Umbilical cord (tissue), 2 donors: ENCODE data around the gene NFKB2. TPM values are rescaled to one million over a fixed set of nuclear protein-coding genes. Genes with fewer than 3 reads are reported as not detected.

ENCODE experiments used
- DNase-seq: peaks from one replicate; pipeline ENCODE4 v3.0.0-alpha.2; 2015; ENCODE audit warnings: low spot score
- total RNA-seq: library from RNA; depleted of rRNA; stranded (reverse); fragments of >200 nt; gene quantifications from one replicate; pipeline ENCODE4 v1.2.3, GENCODE V29; 2014; ENCODE audit warnings: low replicate concordance; ENCODE audit not compliant: insufficient read depth

The NFKB2 gene
- total RNA-seq, 1 donor from 2014 or later: 13.5 TPM

DNA sequence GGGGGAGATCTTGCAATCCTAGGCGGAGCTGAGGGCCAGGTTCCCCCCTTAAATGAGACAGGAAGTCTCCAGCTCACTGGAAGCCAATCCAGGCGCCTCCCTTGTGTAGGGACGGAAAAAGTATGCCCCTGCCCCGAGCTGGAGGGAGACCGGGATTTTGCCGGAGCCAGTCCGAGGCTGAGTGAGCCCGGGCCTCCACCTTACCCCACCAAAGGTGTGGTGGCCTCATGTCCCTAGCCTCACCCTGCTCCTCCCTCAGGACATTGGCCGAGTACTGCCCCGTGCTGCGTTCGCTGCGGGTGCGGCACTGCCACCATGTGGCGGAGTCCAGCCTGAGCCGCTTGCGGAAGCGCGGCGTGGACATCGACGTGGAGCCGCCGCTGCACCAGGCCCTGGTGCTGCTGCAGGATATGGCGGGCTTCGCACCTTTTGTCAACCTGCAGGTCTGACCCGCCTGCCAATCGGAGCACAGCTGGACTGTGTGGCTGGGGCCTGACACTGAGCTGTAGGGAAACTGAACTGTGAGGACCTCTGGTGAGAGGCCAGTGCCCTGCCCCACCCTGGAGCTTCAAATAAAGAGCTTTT is 27.1 kb downstream of the NFKB2 start:
- DNase-seq: peak; percentile 63

DNA sequence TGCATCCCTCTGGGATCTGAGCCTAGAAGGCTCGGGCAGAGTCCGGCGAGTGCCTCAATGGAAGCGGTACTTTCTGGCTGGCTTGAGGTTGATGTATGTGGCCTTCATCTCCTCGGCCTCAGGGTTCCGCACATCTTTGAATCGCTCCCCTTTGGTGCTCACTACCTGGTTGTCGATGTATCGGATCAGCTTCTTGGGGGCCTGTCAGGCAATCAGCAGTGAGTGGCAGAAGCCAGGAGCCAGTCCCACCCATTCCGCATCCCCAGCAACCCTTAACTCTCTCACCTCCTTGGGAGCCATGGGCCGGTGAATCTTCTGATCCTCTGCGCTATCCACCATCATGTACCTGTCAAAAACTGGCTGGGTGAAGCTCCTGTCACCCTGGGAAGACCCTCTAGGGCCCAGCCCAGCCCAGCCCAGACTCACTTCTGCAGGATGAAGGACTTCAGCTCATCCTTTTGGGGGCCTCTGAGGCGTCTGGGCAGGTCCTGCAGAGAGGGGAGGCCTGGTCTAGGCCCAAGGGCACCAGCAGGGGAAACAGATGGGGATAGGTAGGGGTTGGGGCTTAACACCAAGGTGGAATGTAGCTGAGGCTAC is 28.0 kb downstream of the NFKB2 start:
- DNase-seq: no peak

DNA sequence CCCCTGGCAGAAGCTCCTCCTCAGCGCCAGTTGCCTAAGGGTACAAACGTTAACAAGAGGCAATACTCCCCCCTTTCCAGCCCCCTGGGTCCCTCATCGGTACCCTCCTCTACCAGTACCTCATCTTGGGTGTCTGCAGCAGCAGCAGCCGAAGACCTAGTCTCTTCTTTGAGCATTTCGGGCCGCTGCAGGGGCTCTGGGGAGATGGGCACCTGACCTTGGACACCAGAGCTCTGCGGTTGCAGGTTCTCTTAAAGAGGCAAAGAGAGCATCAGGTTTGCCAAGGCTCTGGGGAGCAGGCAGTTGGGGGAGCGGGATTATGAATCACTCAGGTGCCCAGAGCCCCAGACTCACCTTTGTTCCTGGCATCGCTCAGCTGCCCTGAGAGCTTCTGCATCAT is 28.6 kb downstream of the NFKB2 start:
- DNase-seq: no peak

DNA sequence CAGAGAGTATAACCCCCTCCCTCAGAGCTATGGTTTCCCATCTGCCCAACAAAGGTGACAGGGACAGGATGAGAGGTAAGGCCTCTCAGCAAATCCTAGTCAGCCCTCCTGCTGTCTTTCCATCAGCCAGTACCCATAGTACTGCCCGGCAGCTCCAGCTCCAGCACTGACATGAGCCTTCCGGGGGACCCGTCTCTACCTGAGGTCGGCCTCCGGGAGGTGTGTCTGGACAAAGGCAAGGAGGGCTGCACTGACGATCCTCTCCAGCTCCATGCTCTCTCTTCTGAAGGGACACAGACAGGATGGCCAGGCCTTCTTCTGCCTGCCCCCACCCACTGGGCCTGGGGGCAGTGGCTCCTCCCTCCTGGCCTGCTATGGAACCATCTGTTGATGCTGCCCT is 29.4 kb downstream of the NFKB2 start:
- no peak for DNase-seq

DNA sequence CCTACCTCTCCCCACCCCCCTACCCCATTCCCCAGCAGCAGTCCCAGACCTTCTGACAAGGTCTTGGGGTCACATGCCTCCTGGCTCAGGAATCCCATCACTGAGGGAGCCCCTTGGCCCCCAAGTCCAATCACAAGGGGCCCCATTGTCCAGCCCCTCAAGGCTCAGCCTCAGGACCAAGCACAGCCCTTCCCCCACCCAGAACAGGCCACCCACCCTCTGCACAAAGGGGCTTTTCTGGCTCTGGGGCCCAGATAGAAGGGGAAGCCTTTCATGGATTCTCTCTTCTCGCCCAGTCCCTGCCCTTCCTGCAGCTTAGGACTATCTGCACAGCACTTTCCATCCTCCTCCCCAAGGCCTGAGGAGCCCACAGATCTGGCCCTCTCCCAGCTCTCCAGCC is 29.9 kb downstream of the NFKB2 start:
- no peak for DNase-seq

DNA sequence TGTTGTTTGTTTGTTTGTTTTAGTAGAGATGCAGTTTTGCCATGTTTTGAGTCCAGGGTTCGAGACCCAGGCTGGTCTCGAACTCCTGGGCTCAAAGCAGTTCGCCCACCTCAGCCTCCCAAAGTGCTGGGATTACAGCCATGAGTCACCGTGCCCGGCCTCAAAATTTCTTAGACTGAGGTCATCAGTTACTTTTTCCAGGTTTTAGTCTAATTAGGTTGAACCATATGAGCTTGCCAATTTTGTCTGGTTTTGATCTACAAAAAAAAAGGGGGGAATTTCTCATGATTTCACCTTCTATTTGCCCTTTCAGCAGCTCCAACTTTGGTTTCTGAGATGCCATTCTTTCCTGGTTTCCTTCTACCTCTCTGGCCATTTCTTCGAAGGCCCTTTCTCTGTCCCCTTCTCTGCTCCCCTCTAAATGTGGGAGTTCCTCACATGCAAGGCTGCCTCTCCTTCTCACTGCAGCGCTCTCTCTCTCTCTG is 31.3 kb downstream of the NFKB2 start:
- no peak for DNase-seq

DNA sequence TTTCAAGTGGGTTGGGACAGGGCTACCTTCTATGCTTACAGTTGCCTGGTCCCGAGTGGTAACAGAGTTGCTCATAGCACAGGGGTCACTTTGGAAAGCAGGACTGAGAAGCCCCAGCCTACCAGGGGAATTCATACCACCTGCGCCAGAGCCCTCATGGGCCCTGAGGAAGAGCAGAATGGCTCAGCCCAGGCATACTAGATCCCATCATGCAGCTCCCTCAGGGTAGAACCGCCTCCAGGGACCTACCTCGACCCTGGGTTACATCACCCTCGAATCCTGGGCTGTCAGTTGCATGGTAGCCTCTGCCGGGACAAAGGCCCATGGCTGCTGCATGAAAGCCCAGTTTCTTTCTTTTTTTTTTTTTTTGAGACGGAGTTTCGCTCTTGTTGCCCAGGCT is 34.0 kb downstream of the NFKB2 start:
- no peak for DNase-seq

DNA sequence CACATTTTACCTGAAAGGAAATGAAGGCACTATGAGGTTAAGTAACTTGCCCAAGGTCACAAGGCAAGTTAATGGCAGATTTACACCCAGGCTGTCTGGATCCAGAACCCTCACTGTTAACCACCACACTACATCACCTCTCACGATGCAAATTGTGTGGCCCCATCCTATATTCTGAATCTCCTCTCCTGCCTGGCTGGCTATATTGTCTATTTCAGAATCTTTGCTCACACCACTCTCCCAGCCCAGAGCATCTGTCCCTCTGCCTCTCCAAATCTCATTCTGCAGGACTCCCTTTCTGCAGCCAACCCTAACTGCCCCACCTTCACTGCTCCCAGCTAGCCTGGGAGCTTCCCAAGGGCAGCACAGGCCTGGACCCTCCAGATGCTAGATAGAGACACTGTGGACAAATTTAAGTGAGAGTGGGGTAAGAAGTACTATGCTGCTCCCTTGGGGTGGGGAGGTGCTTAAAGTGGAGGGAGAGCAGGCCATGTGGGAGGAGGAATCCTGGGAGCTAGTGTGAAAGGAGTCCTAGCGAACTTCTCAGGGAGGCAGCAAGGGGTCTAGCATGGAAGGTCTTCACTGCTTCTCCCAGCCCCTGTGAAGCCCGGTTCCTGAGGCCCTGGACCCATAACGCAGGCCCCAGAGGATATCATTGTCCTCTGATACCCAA is 36.1 kb downstream of the NFKB2 start:
- DNase-seq: peak; percentile 30

DNA sequence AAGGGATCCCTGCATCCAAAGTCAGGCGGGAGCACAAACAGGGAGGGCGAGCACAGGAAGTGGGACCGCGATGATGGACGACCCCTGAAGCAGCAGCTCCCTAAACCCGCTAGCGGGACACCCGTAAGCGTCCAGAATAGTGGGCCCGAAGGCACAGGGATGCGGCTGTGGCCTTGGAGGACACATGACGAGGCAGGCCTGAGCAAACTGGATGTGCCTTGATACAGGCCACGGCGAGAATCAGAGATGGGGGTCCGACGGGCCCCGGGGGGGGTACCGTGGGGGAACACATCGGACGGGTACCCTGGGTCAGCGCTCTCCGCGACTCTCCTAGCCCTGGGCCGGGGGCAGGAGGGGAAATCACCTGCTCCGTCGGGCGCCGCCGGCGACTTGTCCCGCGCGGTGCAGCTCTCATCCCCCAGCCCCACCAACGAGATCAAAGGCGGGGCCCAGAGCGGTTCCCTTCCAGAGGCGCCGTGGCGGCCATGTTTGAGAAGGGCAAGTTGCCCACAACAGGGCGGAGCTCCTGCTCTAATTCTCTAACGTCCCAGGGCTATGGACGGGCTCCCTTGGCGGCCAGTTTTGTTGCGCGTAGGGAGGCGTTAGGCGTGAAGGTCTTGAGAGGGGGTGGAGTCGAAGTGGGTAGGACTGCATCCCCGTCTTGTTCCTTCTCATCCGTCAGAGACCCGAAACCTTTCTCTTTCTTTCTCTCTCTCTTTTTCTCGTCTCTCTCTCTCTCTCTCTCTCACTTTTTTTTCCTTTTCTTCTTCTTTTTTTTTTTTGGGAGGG is 36.9 kb downstream of the NFKB2 start, which contains the start of gene CUEDC2:
CUEDC2 (minus strand) TSS at position 413 of the 789 bp plus-strand sequence. CDS start 7,386 bp downstream, outside the sequence.
- peak; percentile 99 for DNase-seq

DNA sequence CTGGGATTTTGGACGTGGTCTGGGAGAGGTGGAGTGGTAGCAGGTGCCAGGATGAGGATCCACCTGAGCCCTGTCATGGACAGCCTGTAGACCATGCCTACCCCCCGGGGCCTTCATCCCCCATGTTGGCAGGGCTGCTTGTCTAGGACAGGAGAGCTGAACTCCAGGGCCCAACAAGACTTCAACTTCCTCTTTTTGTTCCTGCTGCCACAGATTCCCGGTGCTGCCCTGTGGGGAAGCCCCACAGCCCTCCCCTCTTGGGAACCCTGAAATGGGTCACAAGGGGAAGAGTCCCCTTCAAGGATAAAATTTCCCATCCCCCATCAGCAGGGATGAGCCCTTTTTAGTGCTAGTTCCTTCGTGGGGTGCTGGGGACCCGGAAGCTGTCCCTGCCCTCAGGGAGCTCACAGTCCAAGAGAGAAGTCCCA is 38.1 kb downstream of the NFKB2 start:
- no peak for DNase-seq

DNA sequence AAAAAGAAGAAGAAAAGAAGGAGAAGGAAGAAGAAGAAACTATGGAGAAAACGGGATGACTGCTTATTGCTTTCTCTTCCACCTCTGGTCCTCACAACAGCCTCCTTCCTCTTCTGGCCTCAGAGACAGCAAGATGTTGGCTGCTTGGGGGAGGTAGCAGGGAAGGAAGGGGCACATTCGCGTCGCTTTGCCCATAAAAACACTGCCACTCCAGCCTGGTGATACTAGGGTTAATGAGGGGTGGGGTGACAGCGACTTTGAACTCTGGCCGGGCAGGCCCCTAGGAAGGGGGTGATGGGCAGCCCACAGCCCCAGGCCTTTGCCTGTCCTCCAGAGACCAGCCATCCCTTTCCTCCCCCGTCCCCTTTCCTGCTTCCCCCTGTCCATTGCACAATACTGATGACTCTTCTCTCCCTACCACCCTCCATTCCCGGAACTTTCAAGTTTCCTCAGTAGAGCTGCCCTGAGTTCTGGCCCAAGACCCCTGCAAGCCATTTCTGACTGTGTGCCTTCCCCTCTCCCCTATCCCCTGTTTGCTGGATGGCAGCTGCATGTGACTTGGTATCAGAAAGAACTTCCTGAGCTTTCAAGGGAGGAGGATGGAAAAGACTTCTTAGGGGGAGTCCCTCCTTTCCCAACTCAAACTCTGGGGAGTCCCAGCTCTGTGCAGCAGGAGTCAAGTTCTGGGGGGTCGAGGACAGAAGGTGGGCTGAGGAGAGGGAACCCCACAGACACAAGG is 39.1 kb downstream of the NFKB2 start:
- peak; percentile 41 for DNase-seq

DNA sequence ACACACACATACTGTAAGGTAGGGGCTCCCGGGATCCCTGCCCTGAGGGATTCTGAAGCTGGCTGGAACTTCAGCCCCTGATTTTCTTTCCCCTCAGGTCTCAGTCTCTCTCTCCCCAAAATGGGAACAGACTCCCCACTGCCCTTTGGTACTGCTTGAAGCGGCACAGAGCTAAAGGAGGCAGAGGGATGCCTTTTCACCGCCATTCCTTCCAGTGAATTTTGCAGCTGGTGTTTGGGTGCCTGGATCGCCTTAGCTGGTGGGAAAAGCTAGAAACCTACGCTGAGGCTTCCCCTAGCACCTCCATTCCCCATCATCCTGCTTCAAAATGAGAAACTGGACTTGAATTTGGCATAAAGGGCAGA is 39.6 kb downstream of the NFKB2 start:
- DNase-seq: no peak

DNA sequence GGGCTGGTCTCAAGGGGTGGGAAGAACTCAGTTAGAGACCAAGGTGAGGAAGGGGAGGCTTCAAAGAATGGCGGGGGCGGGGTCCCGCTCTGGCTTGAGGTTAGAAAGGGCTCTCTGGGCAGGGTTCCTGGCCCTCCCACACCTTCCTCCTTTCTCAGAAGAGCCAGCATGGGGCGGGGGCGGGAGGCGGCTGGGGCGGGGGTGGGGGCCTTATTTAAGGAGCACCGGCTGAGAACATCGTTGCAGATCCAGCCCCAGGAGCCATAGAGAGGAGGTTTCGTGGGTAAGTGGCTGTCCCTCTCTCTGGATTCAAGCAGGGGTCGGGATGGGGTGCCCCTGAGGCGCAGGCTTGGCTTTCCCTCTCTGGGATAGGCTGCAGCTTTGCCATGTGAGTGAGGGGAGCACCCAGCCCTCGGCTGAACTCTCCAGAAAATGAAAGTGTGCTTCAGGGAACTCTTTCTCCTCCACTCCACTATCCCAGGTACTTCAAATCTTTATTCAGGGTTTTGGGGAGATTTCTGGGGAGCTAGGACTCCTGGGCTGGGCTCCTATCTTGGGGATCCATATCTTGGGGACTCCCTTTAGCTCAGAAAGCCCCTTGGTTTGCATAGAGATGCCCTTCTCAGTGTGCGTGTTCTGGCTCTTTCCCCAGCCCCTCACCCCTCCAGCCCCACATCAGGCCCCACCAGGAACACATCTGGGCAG is 40.2 kb downstream of the NFKB2 start:
- DNase-seq: no peak

DNA sequence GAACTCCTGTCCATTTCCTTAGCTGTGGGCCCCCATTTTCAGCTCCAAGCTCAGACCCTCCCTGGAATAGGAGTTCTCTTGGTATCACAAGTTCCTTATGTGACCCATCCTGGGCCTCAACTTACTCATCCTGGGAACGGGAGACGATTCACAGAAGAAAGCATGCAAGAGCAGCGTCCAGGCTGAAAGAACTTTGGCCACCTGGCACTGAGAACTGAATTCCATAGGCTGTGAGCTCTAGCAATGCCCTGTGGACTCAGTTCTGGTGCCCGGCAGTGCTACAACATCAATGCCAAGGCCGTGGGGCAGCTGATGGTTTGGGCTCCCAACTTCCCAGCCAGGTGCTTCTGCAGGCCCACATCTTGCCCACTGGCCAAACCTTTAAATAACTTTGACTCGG is 40.8 kb downstream of the NFKB2 start:
- DNase-seq: no peak

DNA sequence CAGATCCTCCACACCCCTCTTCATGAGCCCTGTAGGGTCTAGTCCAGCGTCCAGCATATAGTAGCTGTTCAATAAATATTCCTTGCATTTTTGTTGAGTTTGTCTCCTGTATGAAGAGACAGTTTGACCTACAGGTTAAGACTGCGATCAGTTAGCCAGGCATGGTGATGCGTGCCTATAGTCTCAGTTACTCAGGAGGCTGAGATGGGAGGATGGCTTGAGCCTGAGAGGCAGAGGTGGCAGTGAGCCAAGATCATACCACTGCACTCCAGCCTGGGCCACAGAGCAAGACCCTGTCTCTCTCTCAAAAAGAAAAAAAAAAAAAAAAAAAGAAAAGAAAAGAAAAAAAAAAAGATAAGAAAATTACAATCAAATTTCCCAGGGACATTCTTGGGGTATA is 42.0 kb downstream of the NFKB2 start:
- DNase-seq: no peak

DNA sequence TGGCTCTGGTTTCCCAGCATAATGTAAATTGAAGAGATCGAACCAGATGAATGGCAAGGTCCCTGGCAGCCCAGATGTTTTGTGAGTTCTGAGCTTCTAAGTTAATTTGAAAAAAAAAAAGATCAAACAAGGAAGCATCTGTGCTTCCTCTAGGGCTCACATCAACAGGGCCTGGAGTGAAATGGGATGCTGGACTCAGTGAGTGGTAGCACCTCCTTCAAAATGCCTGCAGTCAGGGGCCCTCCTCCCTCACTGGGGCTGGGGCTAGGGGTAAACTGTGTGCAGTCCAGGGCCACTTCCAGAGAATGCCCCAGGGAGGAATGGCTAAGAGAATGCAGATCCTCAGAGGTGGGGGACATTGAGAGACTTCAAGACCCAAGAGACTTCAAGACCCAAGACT is 42.9 kb downstream of the NFKB2 start:
- DNase-seq: no peak

DNA sequence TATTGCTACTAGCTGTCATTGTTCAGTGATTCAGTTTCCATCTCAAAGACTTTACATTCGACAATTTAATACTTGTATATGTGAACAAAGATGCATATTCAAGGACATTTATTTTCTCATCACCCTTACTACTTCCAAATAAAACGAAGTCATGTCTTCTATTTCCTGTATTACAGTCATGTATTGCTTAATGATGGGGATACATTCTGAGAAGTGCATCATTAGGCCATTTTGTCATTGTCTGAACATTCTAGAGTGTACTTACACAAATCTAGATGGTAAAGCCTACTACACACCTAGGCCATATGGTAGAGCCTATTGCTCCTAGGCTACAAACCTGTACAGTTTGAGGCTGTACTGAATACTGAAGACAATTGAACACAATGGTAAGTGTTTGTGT is 49.3 kb downstream of the NFKB2 start:
- DNase-seq: no peak

DNA sequence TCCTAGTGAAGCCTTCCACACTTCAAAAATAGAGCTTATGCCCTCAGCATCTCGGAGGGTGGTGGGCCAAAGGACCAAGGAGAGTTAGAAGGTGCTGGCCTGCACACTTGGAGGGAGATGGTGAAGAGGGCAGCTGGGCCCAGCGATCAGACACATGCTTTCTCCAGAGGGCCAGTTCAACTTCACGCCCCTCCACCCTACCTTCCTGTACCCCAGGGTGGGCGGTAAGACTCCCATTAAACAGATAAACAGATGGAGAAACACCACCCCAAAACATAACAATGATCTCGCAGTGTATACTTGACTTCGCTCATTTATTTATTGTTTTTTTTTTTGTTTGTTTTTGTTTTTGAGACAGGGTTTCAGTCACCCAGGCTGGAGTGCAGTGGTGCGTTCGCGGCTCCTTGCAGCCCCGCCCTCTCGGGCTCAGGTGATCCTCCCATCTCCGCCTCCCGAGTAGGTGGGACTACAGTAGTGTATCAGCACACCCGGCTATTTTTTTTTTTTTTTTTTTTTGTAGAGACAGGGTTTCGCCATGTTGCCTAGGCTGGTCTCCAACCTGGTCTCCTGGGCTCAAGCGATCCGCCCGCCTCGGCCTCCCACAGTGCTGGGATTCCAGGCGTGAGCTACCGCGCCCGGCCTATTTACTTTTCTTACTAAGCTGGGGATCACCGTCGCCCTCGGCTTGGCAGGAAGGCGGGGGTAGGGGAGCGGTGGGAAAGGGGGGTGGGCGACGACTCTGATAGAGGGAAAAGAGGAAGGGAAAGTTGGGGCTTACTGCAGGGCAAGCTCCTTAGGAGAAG is 54.0 kb downstream of the NFKB2 start:
- peak; percentile 61 for DNase-seq

DNA sequence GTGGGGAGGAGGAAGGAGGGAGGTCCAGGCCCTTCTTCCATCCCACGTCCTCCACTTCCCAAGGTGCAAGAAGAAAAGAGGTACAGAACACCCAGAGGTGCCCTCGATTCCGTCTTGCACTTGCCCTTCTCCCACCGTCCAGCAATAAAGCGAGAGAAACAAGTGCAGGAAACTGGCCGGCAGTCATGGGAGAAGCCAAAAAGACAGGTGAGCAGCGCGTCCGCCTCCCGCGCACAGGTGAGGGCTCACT is 54.5 kb downstream of the NFKB2 start:
- DNase-seq: no peak

DNA sequence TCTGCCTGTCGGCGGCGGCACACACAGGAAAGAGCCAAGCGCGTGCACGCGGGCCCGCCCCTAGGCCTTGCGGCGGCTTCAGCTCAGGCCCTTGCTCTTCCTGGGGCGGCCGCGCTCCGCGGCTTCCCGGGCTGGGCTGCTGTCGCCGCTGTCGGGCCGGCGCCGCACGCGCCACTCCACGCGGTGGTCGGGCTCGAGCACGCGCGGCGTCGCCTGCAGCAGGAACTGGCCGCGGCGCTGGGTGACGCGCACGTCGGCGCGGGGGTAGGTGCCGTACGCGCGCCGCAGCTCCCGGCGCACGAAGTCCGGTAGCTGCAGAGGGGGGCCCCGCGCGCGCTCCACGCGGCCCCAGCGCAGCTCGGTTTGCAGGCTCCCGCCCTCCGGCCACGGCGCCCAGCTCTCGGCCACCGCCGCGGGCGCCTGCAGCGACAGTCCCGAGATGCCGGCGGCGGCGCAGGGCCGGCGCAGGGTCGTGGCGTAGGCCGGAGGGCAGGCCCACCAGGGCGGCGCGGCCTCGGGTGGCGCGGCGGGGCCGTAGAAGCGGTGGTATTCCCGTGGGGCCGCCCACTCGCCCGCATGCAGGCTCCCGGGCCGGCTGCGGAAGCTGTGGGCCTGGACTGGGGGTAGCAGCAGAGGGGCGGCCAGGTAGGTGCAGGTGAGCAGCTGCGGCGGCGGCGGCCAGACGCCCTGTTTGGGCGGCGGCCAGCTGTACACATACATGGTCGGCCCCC is 55.0 kb downstream of the NFKB2 start:
- peak; percentile 84 for DNase-seq
